GM12878 (cell line): ENCODE results near the gene ARID3B. TPM values are rescaled to one million over a fixed set of nuclear protein-coding genes. Genes with fewer than 3 reads are reported as not detected.

Source experiments
- ATF7 ChIP-seq: fragments of 450-650 bp; IDR thresholded peaks from 2 replicates; pipeline ENCODE4 v1.6.1; 2016; ENCODE audit warnings: low read depth, mild to moderate bottlenecking
- BACH1 ChIP-seq: fragments of 450-650 bp; IDR thresholded peaks from 2 replicates; pipeline ENCODE4 v1.6.1; 2017; ENCODE audit warnings: mild to moderate bottlenecking, borderline replicate concordance
- BCL3 ChIP-seq: IDR thresholded peaks from 2 replicates; pipeline ENCODE4 v1.6.1; 2011; ENCODE audit warnings: borderline replicate concordance, low read depth, mild to moderate bottlenecking, moderate library complexity, low read length; ENCODE audit not compliant: insufficient read depth, poor library complexity, severe bottlenecking
- CHD1 ChIP-seq: IDR thresholded peaks from 2 replicates; pipeline ENCODE4 v1.6.1; 2012; ENCODE audit warnings: low read depth, low read length, improper control_type of control experiment
- DPF2 ChIP-seq: fragments of 450-650 bp; IDR thresholded peaks from 2 replicates; pipeline ENCODE4 v1.6.1; 2017; ENCODE audit warnings: mild to moderate bottlenecking
- EGR1 ChIP-seq, 2 experiments: IDR thresholded peaks; 1 replicate in 1 of 2; 2 replicates in 1 of 2; pipeline ENCODE4 v1.6.1; 2011 to 2012; ENCODE audit warnings: low read depth in 2 of 2, low read length in 2 of 2, borderline replicate concordance in 1 of 2, mild to moderate bottlenecking in 1 of 2, moderate library complexity in 1 of 2
- EP300 ChIP-seq, 2 experiments: fragments of 150-350 bp in 1 of 2; IDR thresholded peaks; 2 replicates each; pipeline ENCODE4 v1.6.1; 2011 to 2012; ENCODE audit warnings: low read depth in 2 of 2, low read length in 2 of 2, borderline replicate concordance in 1 of 2, improper control_type of control experiment in 1 of 2, inconsistent platforms in 1 of 2; ENCODE audit not compliant: control insufficient read depth in 1 of 2
- ETV6 ChIP-seq, 2 experiments: fragments of 450-650 bp in 1 of 2; IDR thresholded peaks in 1 of 2; conservative IDR thresholded peaks in 1 of 2; 2 replicates each; pipeline ENCODE4 v1.6.1; 2014; ENCODE audit warnings: antibody characterized with exemption in 1 of 2, borderline replicate concordance in 1 of 2, low read depth in 1 of 2, mild to moderate bottlenecking in 1 of 2, moderate library complexity in 1 of 2
- FOXM1 ChIP-seq: IDR thresholded peaks from 2 replicates; pipeline ENCODE4 v1.6.1; 2012; ENCODE audit warnings: low read depth, mild to moderate bottlenecking, inconsistent platforms, low read length, moderate library complexity
- GABPA ChIP-seq: IDR thresholded peaks from 2 replicates; pipeline ENCODE4 v1.6.1; 2014; ENCODE audit warnings: antibody characterized with exemption, low read depth, mild to moderate bottlenecking, inconsistent platforms
- HSF1 ChIP-seq: fragments of 150-350 bp; IDR thresholded peaks from 2 replicates; pipeline ENCODE4 v1.6.1; 2014; ENCODE audit warnings: mild to moderate bottlenecking, low read depth, low read length
- IKZF1 ChIP-seq: fragments of 450-650 bp; conservative IDR thresholded peaks from 2 replicates; pipeline ENCODE4 v1.6.1; 2017; ENCODE audit warnings: antibody characterized with exemption, mild to moderate bottlenecking
- IRF3 ChIP-seq: fragments of 450-650 bp; IDR thresholded peaks from 2 replicates; pipeline ENCODE4 v1.6.1; 2014; ENCODE audit warnings: mild to moderate bottlenecking
- IRF5 ChIP-seq: fragments of 450-650 bp; IDR thresholded peaks from 2 replicates; pipeline ENCODE4 v1.6.1; 2017; ENCODE audit warnings: borderline replicate concordance
- NFYA ChIP-seq: IDR thresholded peaks from 2 replicates; pipeline ENCODE4 v1.6.1; 2011; ENCODE audit warnings: low read depth, mild to moderate bottlenecking, low read length, improper control_type of control experiment, borderline replicate concordance
- NKRF ChIP-seq: fragments of 450-650 bp; conservative IDR thresholded peaks from 2 replicates; pipeline ENCODE4 v1.6.1; 2017; ENCODE audit warnings: mild to moderate bottlenecking, moderate library complexity
- RAD51 ChIP-seq: fragments of 450-650 bp; IDR thresholded peaks from 2 replicates; pipeline ENCODE4 v1.6.1; 2016; ENCODE audit warnings: moderate library complexity, mild to moderate bottlenecking, inconsistent platforms
- SREBF1 ChIP-seq: IDR thresholded peaks from 2 replicates; pipeline ENCODE4 v1.6.1; 2012; ENCODE audit warnings: mild to moderate bottlenecking, low read length
- TCF12 ChIP-seq: IDR thresholded peaks from 2 replicates; pipeline ENCODE4 v1.6.1; 2011; ENCODE audit warnings: low read depth, mild to moderate bottlenecking, low read length
- TCF7 ChIP-seq: IDR thresholded peaks from 2 replicates; pipeline ENCODE4 v1.6.1; 2014; ENCODE audit warnings: antibody characterized with exemption, borderline replicate concordance
- ZBED1 ChIP-seq: IDR thresholded peaks from 2 replicates; pipeline ENCODE4 v1.6.1; 2016; ENCODE audit warnings: borderline replicate concordance
- polyA plus RNA-seq, 11 experiments: library from polyadenylated mRNA; depleted of rRNA in 4 of 11; unstranded in 6 of 11; stranded (reverse) in 5 of 11; fragments of >200 nt; fragmentation: Nextera tagmentation in 4 of 11; fragmentation: Illumina TruSeq in 1 of 11; extraction: Ambion mirVana in 4 of 11; extraction: Trizol in 1 of 11; gene quantifications; 1 replicate in 1 of 11; 2 replicates in 10 of 11; pipeline versions ENCODE4 v1.2.1 to v1.2.3, GENCODE V29; 2011 to 2016; ENCODE audit warnings: inconsistent platforms in 2 of 11, missing spikeins in 2 of 11, low read depth in 1 of 11
- total RNA-seq, 4 experiments: library from RNA; depleted of rRNA in 3 of 4; stranded (reverse); fragments of >200 nt in 3 of 4; fragmentation: Illumina TruSeq in 1 of 4; extraction: Trizol in 1 of 4; gene quantifications; 2 replicates each; pipeline versions ENCODE4 v1.2.1 to v1.2.3, GENCODE V29; 2013 to 2021

Gene ARID3B
- total and polyA plus RNA-seq, 10 of the 15 experiments (the other 5 are each of a cell fraction or from before 2014, with no cell fraction given): 1.1 to 33.4 (median 24.0) TPM

- TF ChIP-seq EP300 (IDR thresholded peaks at IDR 0.05; ENCODE audit: borderline replicate concordance in 1 of 2, control insufficient read depth in 1 of 2, low read depth in 2 of 2, low read length in 2 of 2) (peak in 1 of 2 experiments; percentile 79; a peak in 2 of 4 replicates), IKZF1 (peak; percentile 95), TCF7 (no peak), NKRF (peak; percentile 96), SREBF1 (no peak), BCL3 (peak; percentile 41), TCF12 (peak; percentile 86), IRF3 (no peak), GABPA (0 out of 2 replicates have a peak, but pooled peaks have one; percentile 21), ETV6 (conservative IDR thresholded peaks at IDR 0.05 in 1 of 2, IDR thresholded peaks at IDR 0.05 in 1 of 2; ENCODE audit: borderline replicate concordance in 1 of 2, low read depth in 1 of 2) (peak in 1 of 2 experiments; percentile 61; a peak in 1 of 4 replicates), EGR1 (IDR thresholded peaks at IDR 0.05; ENCODE audit: borderline replicate concordance in 1 of 2, low read depth in 2 of 2, low read length in 2 of 2) (peak in 1 of 2 experiments; percentile 92; a peak in 2 of 3 replicates), NFYA (no peak), ZBED1 (peak; percentile 84), FOXM1 (peak; percentile 87), DPF2 (peak; percentile 82), IRF5 (peak; percentile 25; the same call in 1 of the 2 replicates), ATF7 (peak; percentile 41; the same call in 1 of the 2 replicates), BACH1 (peak; percentile 89; the same call in 1 of the 2 replicates), CHD1 (0 out of 2 replicates have a peak, but pooled peaks have one; percentile 37), RAD51 (peak; percentile 40; the same call in 1 of the 2 replicates), HSF1 (no peak)
Observed at GRCh38 chr15:74545776-74546656, 5.0 kb downstream of the ARID3B start (continued).
